Stimulated activated CD4-positive, alpha-beta T cell treated with anti-CD3 and anti-CD28 coated beads, Interleukin-4, amount 100 ng/mL, for 1 hour (primary cell): Measurements from ENCODE around the gene PXYLP1.
"Not testable (repeated sequence)": the region's sequence is repeated elsewhere in the genome, so short reads cannot be mapped to it uniquely, and the experiment has no call there.

Source experiments
- DNase-seq: peaks from one replicate; pipeline ENCODE4 v3.0.0-alpha.2; 2020

Gene PXYLP1

GRCh38 chr3:141274411-141275031 lies 42.9 kb downstream of the PXYLP1 start:
- DNase-seq: no peak

GRCh38 chr3:141275032-141275422 lies 43.4 kb downstream of the PXYLP1 start:
- no peak for DNase-seq

GRCh38 chr3:141275511-141275910 lies 43.9 kb downstream of the PXYLP1 start:
- DNase-seq: no peak

- DNase-seq: no peak
Measured at GRCh38 chr3:141275973-141276372, 44.3 kb downstream of the PXYLP1 start.

- DNase-seq: no peak
Measured at GRCh38 chr3:141276398-141276797, 44.8 kb downstream of the PXYLP1 start.

- no peak for DNase-seq
Measured at GRCh38 chr3:141277451-141277850, 45.8 kb downstream of the PXYLP1 start.

GRCh38 chr3:141278196-141279076 lies 46.8 kb downstream of the PXYLP1 start:
- no peak for DNase-seq

- no peak for DNase-seq
Measured at GRCh38 chr3:141279077-141279967, 47.7 kb downstream of the PXYLP1 start.

GRCh38 chr3:141280086-141280485 lies 48.5 kb downstream of the PXYLP1 start:
- no peak for DNase-seq

GRCh38 chr3:141280690-141281089 lies 49.1 kb downstream of the PXYLP1 start:
- no peak for DNase-seq

- DNase-seq: no peak
Measured at GRCh38 chr3:141285570-141285969, 53.9 kb downstream of the PXYLP1 start.

GRCh38 chr3:141286856-141287255 lies 55.2 kb downstream of the PXYLP1 start:
- no peak for DNase-seq

GRCh38 chr3:141287326-141287725 lies 55.7 kb downstream of the PXYLP1 start:
- no peak for DNase-seq

GRCh38 chr3:141288336-141288990 lies 56.8 kb downstream of the PXYLP1 start:
- no peak for DNase-seq

- DNase-seq: no peak
Measured at GRCh38 chr3:141289228-141289772, 57.7 kb downstream of the PXYLP1 start.

GRCh38 chr3:141291559-141292355 lies 60.1 kb downstream of the PXYLP1 start:
- no peak for DNase-seq

GRCh38 chr3:141292356-141293058 lies 60.9 kb downstream of the PXYLP1 start:
- DNase-seq: no peak

GRCh38 chr3:141294301-141294700 lies 62.7 kb downstream of the PXYLP1 start:
- DNase-seq: no peak

- DNase-seq: no peak
Measured at GRCh38 chr3:141294848-141295247, 63.2 kb downstream of the PXYLP1 start.

GRCh38 chr3:141300426-141300825 lies 68.8 kb downstream of the PXYLP1 start:
- not testable (repeated sequence) for DNase-seq
